ENCODE results near the gene ASXL3.
A peak's percentile ranks its signal among the peaks of the same experiment; 100 is the strongest.

The ASXL3 gene

DNA sequence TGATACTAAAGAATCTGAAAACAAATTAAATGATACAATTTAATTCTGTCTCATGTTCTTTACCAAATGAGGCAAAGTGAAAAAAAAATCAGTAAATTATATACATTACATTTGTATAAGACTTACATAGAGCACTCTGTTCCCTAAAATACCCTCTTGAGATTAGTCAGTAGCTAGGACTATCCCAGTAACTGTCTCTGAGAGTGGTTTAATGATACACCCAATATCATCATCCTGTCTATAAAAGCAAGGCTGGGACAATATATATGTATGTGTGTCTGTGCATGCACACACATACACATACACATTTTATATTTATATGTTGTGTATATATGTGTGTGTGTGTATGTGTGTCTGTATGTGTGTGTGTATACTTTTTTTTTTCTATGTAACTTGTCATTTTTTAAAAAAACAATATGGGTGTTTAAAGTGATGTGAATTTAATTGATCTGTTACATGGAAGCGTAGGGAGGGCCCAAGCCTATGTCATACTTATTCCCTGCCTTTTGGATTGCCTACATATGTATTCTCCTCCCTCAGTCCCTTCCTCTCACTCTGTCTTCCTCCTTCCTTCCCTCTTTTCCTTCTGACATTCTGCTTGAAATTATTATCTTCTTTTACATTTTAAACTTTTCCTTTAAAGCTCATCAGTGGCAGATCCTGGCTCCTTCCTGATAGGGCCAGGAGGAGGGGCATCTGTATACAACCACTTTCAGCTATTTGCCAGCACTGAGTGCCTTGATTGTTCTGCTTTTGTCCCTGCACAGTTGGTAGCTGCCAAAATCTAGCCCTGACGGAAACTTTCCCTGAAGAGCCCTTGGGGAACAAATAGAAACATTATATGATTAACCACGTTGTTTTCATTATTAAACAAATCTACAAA, 6.8 kb downstream of the ASXL3 start:
- Histone ChIP-seq H3K27me3 (ENCODE audit: control insufficient read depth, insufficient read depth, low read length) (peaks cover 64% of the 10 kb centered on the region), H3K9me3 (replicated peaks; ENCODE audit: low read length) (no peaks in the 10 kb centered on the region), H3K4me1 (ENCODE audit: control insufficient read depth, insufficient read depth, low read length) (no peaks in the 10 kb centered on the region), H3K9ac (ENCODE audit: low read depth, low read length) (no peak overlapping the region), H3K4me2 (ENCODE audit: low read length) (no peak overlapping the region), H3K4me3 (ENCODE audit: low read length) (no peak overlapping the region), H3K36me3 (ENCODE audit: insufficient read depth, low read length) (no peaks in the 10 kb centered on the region)

DNA sequence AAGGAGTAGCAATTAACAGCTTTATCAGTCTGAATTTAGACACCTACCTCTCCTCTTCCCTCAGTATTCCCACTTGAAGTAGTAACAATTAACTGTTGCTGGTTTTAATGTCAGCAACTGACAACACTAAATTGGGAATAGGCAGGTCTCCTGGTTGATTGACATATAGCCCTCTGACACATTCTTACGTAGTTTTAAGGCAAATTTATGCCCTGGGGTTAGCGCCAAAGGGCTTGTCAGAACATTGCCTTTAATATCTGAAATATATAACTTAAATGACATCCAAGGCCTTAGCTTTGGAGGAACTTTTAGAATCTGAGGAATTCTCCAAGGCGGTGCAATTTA, 7.4 kb downstream of the ASXL3 start:
- H3K9me3 ChIP-seq (replicated peaks; ENCODE audit: low read length), result no peaks in the 10 kb centered on the region
- no peak overlapping the region for H3K4me3 ChIP-seq (ENCODE audit: low read length)
- H3K36me3 ChIP-seq (ENCODE audit: insufficient read depth, low read length), result no peaks in the 10 kb centered on the region
- no peak overlapping the region for H3K4me2 ChIP-seq (ENCODE audit: low read length)
- peaks cover 58% of the 10 kb centered on the region for H3K27me3 ChIP-seq (ENCODE audit: control insufficient read depth, insufficient read depth, low read length)
- H3K4me1 ChIP-seq (ENCODE audit: control insufficient read depth, insufficient read depth, low read length), result no peaks in the 10 kb centered on the region
- no peak overlapping the region for H3K9ac ChIP-seq (ENCODE audit: low read depth, low read length)

DNA sequence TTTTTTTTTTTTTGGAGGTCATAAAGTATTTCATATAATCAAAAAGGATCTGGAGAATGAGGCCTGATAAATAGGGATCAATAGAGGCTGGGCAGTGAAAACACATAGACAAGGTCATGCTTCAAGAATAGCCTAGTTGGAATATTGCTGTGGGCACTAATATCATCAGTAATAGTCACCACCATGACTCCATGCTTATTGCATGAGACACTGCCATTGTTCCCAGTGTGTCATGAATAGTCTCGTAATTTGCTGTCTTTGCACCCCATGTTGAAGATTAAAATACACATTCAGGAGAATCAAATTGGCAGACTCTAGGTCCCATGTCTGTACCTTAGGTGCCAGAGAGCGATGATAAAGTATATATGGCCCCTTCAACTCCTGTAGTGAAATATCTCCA, 10.3 kb downstream of the ASXL3 start:
- peaks cover 35% of the 10 kb centered on the region for H3K27me3 ChIP-seq (ENCODE audit: control insufficient read depth, insufficient read depth, low read length)

DNA sequence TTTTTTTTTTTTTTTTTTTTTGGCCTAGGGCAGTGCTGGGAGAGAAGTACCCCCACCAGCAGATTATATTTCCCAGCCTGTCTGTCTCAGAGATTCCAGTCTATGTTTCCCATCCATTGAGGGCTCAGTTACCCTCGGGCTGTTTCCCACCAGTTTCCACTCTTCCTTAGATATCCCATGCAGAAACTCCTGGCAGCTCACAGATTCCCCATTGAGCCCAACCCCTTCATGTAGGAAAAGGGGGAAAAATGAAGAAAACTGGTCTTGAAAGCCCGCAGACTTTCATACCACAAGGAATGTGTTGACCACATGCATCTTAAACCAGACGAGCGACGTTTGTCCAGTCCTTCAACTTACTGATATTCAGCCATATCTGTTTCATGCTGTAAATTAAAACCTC, 15.2 kb downstream of the ASXL3 start:
- peaks cover 3% of the 10 kb centered on the region for H3K27me3 ChIP-seq (ENCODE audit: control insufficient read depth, insufficient read depth, low read length)
- peaks cover 13% of the 10 kb centered on the region for H3K4me1 ChIP-seq (ENCODE audit: control insufficient read depth, insufficient read depth, low read length)
- H3K4me2 ChIP-seq (ENCODE audit: low read length), result no peak overlapping the region
- no peaks in the 10 kb centered on the region for H3K36me3 ChIP-seq (ENCODE audit: insufficient read depth, low read length)
- no peaks in the 10 kb centered on the region for H3K9me3 ChIP-seq (replicated peaks; ENCODE audit: low read length)
- no peak overlapping the region for H3K9ac ChIP-seq (ENCODE audit: low read depth, low read length)
- H3K4me3 ChIP-seq (ENCODE audit: low read length), result no peak overlapping the region

More for the DNA sequence above, 10.3 kb downstream of the ASXL3 start:
- H3K4me3 ChIP-seq (ENCODE audit: low read length), result no peak overlapping the region
- H3K9me3 ChIP-seq (replicated peaks; ENCODE audit: low read length), result no peaks in the 10 kb centered on the region
- no peaks in the 10 kb centered on the region for H3K4me1 ChIP-seq (ENCODE audit: control insufficient read depth, insufficient read depth, low read length)
- no peaks in the 10 kb centered on the region for H3K36me3 ChIP-seq (ENCODE audit: insufficient read depth, low read length)
- no peak overlapping the region for H3K4me2 ChIP-seq (ENCODE audit: low read length)
- H3K9ac ChIP-seq (ENCODE audit: low read depth, low read length), result no peak overlapping the region

DNA sequence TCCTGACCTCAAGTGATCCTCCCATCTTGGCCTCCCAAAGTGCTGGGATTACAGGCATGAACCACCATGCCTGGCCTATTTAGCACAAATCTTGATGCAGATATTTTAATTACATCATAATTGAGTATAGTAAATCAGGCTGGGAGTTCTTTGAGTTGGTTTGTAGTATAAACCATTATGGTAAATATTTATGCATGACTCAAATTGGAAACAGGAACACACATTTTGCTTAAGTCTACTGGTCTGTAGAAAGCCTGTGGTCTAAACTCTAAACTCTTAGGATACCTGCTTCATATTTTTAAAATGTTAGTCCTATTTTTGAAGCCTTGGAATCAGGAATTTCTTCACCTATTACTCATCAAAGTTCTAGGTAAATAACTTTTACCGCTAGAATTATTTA, 16.8 kb downstream of the ASXL3 start:
- Histone ChIP-seq H3K4me2 (ENCODE audit: low read length) (no peak overlapping the region), H3K9ac (ENCODE audit: low read depth, low read length) (no peak overlapping the region), H3K9me3 (replicated peaks; ENCODE audit: low read length) (no peaks in the 10 kb centered on the region), H3K4me1 (ENCODE audit: control insufficient read depth, insufficient read depth, low read length) (peaks cover 13% of the 10 kb centered on the region), H3K4me3 (ENCODE audit: low read length) (no peak overlapping the region), H3K36me3 (ENCODE audit: insufficient read depth, low read length) (no peaks in the 10 kb centered on the region), H3K27me3 (ENCODE audit: control insufficient read depth, insufficient read depth, low read length) (peaks cover 5% of the 10 kb centered on the region)

DNA sequence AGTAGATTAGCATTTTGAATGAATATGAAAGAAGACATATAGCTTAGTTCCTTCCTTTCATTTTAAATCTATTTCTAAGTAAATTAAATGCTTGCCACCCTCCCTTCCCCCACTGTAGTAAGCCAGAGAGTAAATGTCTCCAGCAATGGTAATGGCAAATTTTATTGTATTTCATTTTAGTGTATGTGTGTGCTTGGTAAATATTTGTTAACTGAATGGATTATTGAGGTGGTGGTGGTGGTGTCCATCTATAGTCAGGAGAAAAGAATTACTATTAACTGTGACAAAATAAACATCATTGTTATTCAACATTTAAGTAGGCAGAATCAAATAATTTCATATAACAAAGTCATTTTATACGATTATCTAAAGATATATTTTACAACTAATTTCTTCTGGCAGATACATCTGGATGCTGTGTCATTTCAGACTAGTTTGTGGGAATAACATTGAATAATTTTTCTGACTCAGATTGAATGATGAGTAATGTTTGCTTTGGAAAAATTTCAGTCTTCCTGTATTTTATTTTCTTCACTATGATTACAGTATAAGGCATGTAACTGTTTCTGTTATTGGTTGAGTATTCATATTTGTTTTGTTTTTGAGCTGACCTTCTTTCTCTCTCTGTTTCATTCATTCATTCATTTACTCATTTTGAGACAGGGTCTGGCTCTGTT, 18.3 kb downstream of the ASXL3 start:
- peak overlapping the region; percentile 14 for H3K4me2 ChIP-seq (ENCODE audit: low read length)
- no peaks in the 10 kb centered on the region for H3K9me3 ChIP-seq (replicated peaks; ENCODE audit: low read length)
- H3K4me1 ChIP-seq (ENCODE audit: control insufficient read depth, insufficient read depth, low read length), result peaks cover 13% of the 10 kb centered on the region
- no peak overlapping the region for H3K9ac ChIP-seq (ENCODE audit: low read depth, low read length)
- H3K4me3 ChIP-seq (ENCODE audit: low read length), result no peak overlapping the region
- H3K36me3 ChIP-seq (ENCODE audit: insufficient read depth, low read length), result no peaks in the 10 kb centered on the region
- peaks cover 7% of the 10 kb centered on the region for H3K27me3 ChIP-seq (ENCODE audit: control insufficient read depth, insufficient read depth, low read length)

DNA sequence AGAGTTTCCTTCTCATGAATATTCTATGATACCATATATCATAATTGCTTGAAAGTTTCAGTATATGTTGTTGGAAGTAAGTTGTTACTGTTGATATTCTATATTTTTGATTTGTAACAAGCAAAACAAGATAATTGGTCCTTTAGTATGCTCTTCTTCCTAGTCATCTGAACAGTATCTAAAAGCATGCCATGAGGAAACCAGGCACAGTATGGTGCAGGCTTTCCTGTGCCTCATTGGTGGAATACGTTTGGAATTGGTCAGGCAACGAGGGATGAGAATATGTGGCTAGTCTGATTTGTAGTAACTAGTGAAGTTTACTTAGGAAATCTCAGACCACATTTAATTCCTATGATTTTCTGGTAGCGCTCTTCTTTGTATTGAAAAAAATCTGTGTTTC, 22.8 kb downstream of the ASXL3 start:
- Histone ChIP-seq H3K4me1 (ENCODE audit: control insufficient read depth, insufficient read depth, low read length) (peaks cover 9% of the 10 kb centered on the region), H3K9ac (ENCODE audit: low read depth, low read length) (no peak overlapping the region), H3K36me3 (ENCODE audit: insufficient read depth, low read length) (no peaks in the 10 kb centered on the region), H3K27me3 (ENCODE audit: control insufficient read depth, insufficient read depth, low read length) (peaks cover 7% of the 10 kb centered on the region), H3K4me2 (ENCODE audit: low read length) (no peak overlapping the region), H3K4me3 (ENCODE audit: low read length) (no peak overlapping the region), H3K9me3 (replicated peaks; ENCODE audit: low read length) (no peaks in the 10 kb centered on the region)

DNA sequence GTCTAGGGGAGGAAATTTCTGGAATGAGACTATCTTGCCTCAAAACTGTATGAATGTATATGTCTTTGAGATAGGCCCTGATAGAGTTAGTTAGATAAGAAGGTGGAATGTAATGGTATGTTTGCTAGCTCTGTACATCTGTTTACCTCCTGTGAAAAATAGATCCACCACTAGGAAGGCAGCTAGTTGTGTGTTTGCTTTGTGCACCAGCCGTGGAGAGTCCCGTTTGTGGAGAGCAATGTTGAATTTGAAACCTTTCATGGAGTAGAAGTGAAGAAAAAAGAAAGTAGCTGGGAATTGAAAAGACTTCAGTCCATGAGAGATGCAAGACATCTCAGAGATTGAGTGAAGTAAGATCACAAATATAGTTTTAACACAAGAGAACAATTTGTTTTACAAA, 25.4 kb downstream of the ASXL3 start:
- H3K4me3 ChIP-seq (ENCODE audit: low read length), result no peak overlapping the region
- no peak overlapping the region for H3K4me2 ChIP-seq (ENCODE audit: low read length)
- no peaks in the 10 kb centered on the region for H3K36me3 ChIP-seq (ENCODE audit: insufficient read depth, low read length)
- H3K27me3 ChIP-seq (ENCODE audit: control insufficient read depth, insufficient read depth, low read length), result peaks cover 7% of the 10 kb centered on the region
- H3K4me1 ChIP-seq (ENCODE audit: control insufficient read depth, insufficient read depth, low read length), result no peaks in the 10 kb centered on the region
- H3K9ac ChIP-seq (ENCODE audit: low read depth, low read length), result no peak overlapping the region
- no peaks in the 10 kb centered on the region for H3K9me3 ChIP-seq (replicated peaks; ENCODE audit: low read length)

DNA sequence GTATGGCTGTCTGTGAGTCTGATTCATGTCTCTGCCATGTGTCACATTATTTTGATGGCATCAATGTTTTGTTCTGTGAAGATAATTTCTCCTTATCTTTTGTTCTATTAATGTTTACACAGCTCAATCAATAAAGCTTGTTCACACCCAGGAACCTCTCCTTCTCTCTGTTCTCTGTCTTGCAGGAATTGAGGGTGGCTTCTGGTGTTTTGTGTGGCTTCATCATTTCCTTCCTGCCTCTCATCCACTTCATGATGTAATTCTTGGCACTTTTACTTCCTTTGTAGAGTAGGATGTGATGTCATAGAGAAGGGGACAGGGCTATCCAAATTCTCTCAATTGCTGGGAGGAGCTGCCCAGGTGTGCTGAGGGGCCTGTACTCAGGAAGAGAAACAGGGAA, 27.2 kb downstream of the ASXL3 start:
- H3K27me3 ChIP-seq (ENCODE audit: control insufficient read depth, insufficient read depth, low read length), result peaks cover 6% of the 10 kb centered on the region

DNA sequence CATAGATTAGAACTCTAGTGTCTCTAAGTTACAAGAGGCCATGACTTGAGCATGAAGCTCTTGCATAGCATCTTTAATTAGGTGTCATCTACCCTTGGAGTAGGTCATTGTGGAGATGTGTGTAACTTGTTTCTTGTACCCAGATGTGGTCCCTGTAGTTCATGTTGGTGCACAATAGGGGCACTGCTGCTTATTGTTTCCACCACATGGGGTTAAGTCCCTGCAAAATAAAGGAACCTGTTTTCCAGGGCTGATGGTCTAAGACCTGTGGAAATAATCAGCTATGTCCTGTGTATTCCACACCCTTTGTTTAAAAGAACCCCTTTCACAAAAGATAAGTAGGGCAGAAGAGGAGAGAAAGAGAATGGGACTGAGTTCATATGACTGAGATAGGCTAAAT, 28.6 kb downstream of the ASXL3 start:
- no peaks in the 10 kb centered on the region for H3K9me3 ChIP-seq (replicated peaks; ENCODE audit: low read length)
- no peak overlapping the region for H3K4me2 ChIP-seq (ENCODE audit: low read length)
- H3K4me3 ChIP-seq (ENCODE audit: low read length), result no peak overlapping the region
- H3K36me3 ChIP-seq (ENCODE audit: insufficient read depth, low read length), result no peaks in the 10 kb centered on the region
- no peaks in the 10 kb centered on the region for H3K4me1 ChIP-seq (ENCODE audit: control insufficient read depth, insufficient read depth, low read length)
- H3K27me3 ChIP-seq (ENCODE audit: control insufficient read depth, insufficient read depth, low read length), result peaks cover 6% of the 10 kb centered on the region
- no peak overlapping the region for H3K9ac ChIP-seq (ENCODE audit: low read depth, low read length)

More for the DNA sequence above, 27.2 kb downstream of the ASXL3 start:
- Histone ChIP-seq H3K4me1 (ENCODE audit: control insufficient read depth, insufficient read depth, low read length) (no peaks in the 10 kb centered on the region), H3K9me3 (replicated peaks; ENCODE audit: low read length) (no peaks in the 10 kb centered on the region), H3K36me3 (ENCODE audit: insufficient read depth, low read length) (no peaks in the 10 kb centered on the region), H3K9ac (ENCODE audit: low read depth, low read length) (no peak overlapping the region), H3K4me2 (ENCODE audit: low read length) (no peak overlapping the region), H3K4me3 (ENCODE audit: low read length) (no peak overlapping the region)

DNA sequence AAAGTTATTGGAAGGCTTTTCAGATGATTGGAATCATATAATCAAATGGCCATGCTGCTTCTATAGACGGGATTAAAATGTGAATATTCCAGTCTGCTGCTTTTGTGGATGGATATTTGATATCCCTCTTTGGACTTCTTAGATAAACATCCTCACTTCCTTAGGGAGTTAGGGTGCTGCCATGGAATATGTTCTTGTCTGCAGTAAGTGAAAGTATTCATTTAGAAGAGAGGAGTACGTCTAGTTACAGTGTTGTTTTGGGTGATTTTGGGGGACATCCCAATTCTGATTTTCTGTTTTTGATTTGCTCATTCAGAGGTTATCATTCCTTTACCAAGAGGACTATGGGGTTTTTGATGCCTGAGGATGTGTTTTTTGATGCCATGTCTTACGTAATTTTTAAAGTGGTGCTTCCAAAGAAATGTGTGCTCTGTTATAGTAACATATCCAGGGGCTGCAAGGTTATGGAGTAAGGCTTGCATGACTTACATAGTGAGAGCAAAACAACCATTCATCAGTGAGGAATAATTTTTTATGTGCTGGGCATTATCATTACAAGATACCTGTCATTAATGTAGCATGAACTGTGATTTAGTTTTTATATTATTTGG, 33.6 kb downstream of the ASXL3 start:
- Histone ChIP-seq H3K27me3 (ENCODE audit: control insufficient read depth, insufficient read depth, low read length) (peaks cover 3% of the 10 kb centered on the region), H3K4me3 (ENCODE audit: low read length) (no peak overlapping the region), H3K9ac (ENCODE audit: low read depth, low read length) (no peak overlapping the region), H3K36me3 (ENCODE audit: insufficient read depth, low read length) (no peaks in the 10 kb centered on the region), H3K4me2 (ENCODE audit: low read length) (no peak overlapping the region), H3K4me1 (ENCODE audit: control insufficient read depth, insufficient read depth, low read length) (no peaks in the 10 kb centered on the region), H3K9me3 (replicated peaks; ENCODE audit: low read length) (no peaks in the 10 kb centered on the region)

Data from skeletal muscle satellite cell (primary cell).